ENCODE measurements around the gene YOD1.

Gene YOD1

GRCh38 chr1:207019161-207019560 lies 31.8 kb downstream of the YOD1 start:
- TF ChIP-seq FOXP2 (optimal IDR thresholded peaks at IDR 0.05; ENCODE audit: borderline replicate concordance, extremely low read depth, extremely low read length, insufficient read depth) (no peak), REST (IDR thresholded peaks at IDR 0.05; ENCODE audit: insufficient read depth in 1 of 2, low read depth in 2 of 2, low read length in 2 of 2) (no peak), SIN3A (IDR thresholded peaks at IDR 0.05; ENCODE audit: borderline replicate concordance, insufficient read depth, low read length) (no peak), POLR2AphosphoS5 (IDR thresholded peaks at IDR 0.05; ENCODE audit: low read depth, low read length) (no peak), TAF1 (IDR thresholded peaks at IDR 0.05; ENCODE audit: borderline replicate concordance, insufficient read depth, low read length) (no peak)

- no peak for TF ChIP-seq REST (IDR thresholded peaks at IDR 0.05; ENCODE audit: insufficient read depth in 1 of 2, low read depth in 2 of 2, low read length in 2 of 2)
- TF ChIP-seq TAF1 (IDR thresholded peaks at IDR 0.05; ENCODE audit: borderline replicate concordance, insufficient read depth, low read length) = no peak
- TF ChIP-seq POLR2AphosphoS5 (IDR thresholded peaks at IDR 0.05; ENCODE audit: low read depth, low read length) = no peak
- no peak for TF ChIP-seq SIN3A (IDR thresholded peaks at IDR 0.05; ENCODE audit: borderline replicate concordance, insufficient read depth, low read length)
- TF ChIP-seq FOXP2 (optimal IDR thresholded peaks at IDR 0.05; ENCODE audit: borderline replicate concordance, extremely low read depth, extremely low read length, insufficient read depth) = no peak
Observed at GRCh38 chr1:207018707-207019106, 32.3 kb downstream of the YOD1 start.

GRCh38 chr1:207017615-207018559 lies 33.1 kb downstream of the YOD1 start:
- no peak for TF ChIP-seq SIN3A (IDR thresholded peaks at IDR 0.05; ENCODE audit: borderline replicate concordance, insufficient read depth, low read length)
- TF ChIP-seq FOXP2 (optimal IDR thresholded peaks at IDR 0.05; ENCODE audit: borderline replicate concordance, extremely low read depth, extremely low read length, insufficient read depth) = no peak
- TF ChIP-seq TAF1 (IDR thresholded peaks at IDR 0.05; ENCODE audit: borderline replicate concordance, insufficient read depth, low read length) = no peak
- no peak for TF ChIP-seq POLR2AphosphoS5 (IDR thresholded peaks at IDR 0.05; ENCODE audit: low read depth, low read length)
- no peak for TF ChIP-seq REST (IDR thresholded peaks at IDR 0.05; ENCODE audit: insufficient read depth in 1 of 2, low read depth in 2 of 2, low read length in 2 of 2)

GRCh38 chr1:207015791-207016190 lies 35.2 kb downstream of the YOD1 start:
- TF ChIP-seq REST (IDR thresholded peaks at IDR 0.05; ENCODE audit: insufficient read depth in 1 of 2, low read depth in 2 of 2, low read length in 2 of 2) = no peak
- TF ChIP-seq FOXP2 (optimal IDR thresholded peaks at IDR 0.05; ENCODE audit: borderline replicate concordance, extremely low read depth, extremely low read length, insufficient read depth) = no peak
- no peak for TF ChIP-seq TAF1 (IDR thresholded peaks at IDR 0.05; ENCODE audit: borderline replicate concordance, insufficient read depth, low read length)
- TF ChIP-seq SIN3A (IDR thresholded peaks at IDR 0.05; ENCODE audit: borderline replicate concordance, insufficient read depth, low read length) = no peak
- TF ChIP-seq POLR2AphosphoS5 (IDR thresholded peaks at IDR 0.05; ENCODE audit: low read depth, low read length) = no peak
